Panc1 (cell line): Measurements from ENCODE around the gene CKAP2L.

Experiments used
- POLR2AphosphoS5 ChIP-seq: IDR thresholded peaks from 2 replicates; pipeline ENCODE4 v1.6.1; 2012; ENCODE audit warnings: mild to moderate bottlenecking, low read depth, low read length, moderate library complexity
- SIN3A ChIP-seq: IDR thresholded peaks from 2 replicates; pipeline ENCODE4 v1.6.1; 2012; ENCODE audit warnings: low read depth, mild to moderate bottlenecking, low read length, moderate library complexity, borderline replicate concordance; ENCODE audit not compliant: insufficient read depth
- TCF7L2 ChIP-seq: IDR thresholded peaks from 2 replicates; pipeline ENCODE4 v1.6.1; 2011; ENCODE audit warnings: mild to moderate bottlenecking, low read depth, low read length, inconsistent platforms
- TF ChIP-seq, protein P1 (sequence below): fragments of 450-650 bp; IDR thresholded peaks from 2 replicates; pipeline ENCODE4 v1.5.1; 2017; ENCODE audit warnings: mild to moderate bottlenecking
- TF ChIP-seq, protein P2 (sequence below), 2 experiments: IDR thresholded peaks; 2 replicates each; pipeline ENCODE4 v1.6.1; 2011 to 2012; ENCODE audit warnings: low read depth in 2 of 2, control low read depth in 1 of 2, low read length in 1 of 2, mild to moderate bottlenecking in 1 of 2, moderate library complexity in 1 of 2; ENCODE audit not compliant: insufficient read depth in 1 of 2

DNA sequence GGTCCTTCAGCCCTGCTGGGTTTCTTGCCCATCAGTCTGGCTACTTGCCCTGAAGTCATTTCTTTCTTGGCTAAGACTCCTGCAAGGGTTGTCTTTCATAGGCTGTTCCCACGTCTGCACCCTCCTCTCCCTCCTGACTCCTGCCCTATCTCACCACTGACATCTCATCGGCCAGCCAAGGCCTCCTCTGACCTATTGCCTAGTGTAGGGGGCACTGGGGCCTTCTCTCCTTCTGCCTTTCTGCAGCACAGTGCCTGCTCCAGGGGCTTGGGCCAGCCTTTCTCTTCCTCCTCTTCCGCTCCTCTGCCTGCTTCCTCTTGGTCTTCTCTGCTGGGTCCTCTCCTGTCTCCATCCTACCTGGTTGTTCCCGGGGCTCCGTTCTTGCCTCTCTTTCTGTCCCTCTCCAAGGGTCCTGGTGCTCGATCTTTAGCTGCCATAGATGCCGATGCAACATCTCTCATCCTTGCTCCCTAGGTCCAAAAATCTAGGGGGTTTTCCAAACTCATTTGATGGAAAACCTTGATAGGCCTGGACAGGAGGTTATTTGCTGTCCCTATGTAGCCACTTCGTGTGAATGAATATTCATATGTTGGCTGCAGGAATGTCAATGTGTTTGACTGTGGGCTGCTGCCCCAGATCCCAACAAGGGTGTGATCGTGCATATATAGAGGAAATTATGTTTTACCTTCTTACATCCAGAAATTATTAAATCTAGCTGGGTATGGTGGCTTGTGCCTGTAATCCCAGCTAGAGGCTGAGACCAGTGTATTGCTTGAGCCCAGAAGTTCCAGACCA, 53.3 kb downstream of the CKAP2L start:
- TF ChIP-seq, protein P1, sequence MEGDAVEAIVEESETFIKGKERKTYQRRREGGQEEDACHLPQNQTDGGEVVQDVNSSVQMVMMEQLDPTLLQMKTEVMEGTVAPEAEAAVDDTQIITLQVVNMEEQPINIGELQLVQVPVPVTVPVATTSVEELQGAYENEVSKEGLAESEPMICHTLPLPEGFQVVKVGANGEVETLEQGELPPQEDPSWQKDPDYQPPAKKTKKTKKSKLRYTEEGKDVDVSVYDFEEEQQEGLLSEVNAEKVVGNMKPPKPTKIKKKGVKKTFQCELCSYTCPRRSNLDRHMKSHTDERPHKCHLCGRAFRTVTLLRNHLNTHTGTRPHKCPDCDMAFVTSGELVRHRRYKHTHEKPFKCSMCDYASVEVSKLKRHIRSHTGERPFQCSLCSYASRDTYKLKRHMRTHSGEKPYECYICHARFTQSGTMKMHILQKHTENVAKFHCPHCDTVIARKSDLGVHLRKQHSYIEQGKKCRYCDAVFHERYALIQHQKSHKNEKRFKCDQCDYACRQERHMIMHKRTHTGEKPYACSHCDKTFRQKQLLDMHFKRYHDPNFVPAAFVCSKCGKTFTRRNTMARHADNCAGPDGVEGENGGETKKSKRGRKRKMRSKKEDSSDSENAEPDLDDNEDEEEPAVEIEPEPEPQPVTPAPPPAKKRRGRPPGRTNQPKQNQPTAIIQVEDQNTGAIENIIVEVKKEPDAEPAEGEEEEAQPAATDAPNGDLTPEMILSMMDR = no peak
- TF ChIP-seq POLR2AphosphoS5 (no peak), SIN3A (no peak), TCF7L2 (no peak)
- TF ChIP-seq, protein P2, sequence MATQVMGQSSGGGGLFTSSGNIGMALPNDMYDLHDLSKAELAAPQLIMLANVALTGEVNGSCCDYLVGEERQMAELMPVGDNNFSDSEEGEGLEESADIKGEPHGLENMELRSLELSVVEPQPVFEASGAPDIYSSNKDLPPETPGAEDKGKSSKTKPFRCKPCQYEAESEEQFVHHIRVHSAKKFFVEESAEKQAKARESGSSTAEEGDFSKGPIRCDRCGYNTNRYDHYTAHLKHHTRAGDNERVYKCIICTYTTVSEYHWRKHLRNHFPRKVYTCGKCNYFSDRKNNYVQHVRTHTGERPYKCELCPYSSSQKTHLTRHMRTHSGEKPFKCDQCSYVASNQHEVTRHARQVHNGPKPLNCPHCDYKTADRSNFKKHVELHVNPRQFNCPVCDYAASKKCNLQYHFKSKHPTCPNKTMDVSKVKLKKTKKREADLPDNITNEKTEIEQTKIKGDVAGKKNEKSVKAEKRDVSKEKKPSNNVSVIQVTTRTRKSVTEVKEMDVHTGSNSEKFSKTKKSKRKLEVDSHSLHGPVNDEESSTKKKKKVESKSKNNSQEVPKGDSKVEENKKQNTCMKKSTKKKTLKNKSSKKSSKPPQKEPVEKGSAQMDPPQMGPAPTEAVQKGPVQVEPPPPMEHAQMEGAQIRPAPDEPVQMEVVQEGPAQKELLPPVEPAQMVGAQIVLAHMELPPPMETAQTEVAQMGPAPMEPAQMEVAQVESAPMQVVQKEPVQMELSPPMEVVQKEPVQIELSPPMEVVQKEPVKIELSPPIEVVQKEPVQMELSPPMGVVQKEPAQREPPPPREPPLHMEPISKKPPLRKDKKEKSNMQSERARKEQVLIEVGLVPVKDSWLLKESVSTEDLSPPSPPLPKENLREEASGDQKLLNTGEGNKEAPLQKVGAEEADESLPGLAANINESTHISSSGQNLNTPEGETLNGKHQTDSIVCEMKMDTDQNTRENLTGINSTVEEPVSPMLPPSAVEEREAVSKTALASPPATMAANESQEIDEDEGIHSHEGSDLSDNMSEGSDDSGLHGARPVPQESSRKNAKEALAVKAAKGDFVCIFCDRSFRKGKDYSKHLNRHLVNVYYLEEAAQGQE (IDR thresholded peaks at IDR 0.05; ENCODE audit: insufficient read depth in 1 of 2, low read depth in 2 of 2, low read length in 1 of 2) = no peak
